ENCODE data around the gene PSEN2.

- TF ChIP-seq HDGF (IDR thresholded peaks at IDR 0.05) (no peak), JUNB (IDR thresholded peaks at IDR 0.05) (no peak), SPI1 (IDR thresholded peaks at IDR 0.05; ENCODE audit: borderline replicate concordance, insufficient read depth, low read depth, low read length) (no peak)
- TF ChIP-seq, protein P1, sequence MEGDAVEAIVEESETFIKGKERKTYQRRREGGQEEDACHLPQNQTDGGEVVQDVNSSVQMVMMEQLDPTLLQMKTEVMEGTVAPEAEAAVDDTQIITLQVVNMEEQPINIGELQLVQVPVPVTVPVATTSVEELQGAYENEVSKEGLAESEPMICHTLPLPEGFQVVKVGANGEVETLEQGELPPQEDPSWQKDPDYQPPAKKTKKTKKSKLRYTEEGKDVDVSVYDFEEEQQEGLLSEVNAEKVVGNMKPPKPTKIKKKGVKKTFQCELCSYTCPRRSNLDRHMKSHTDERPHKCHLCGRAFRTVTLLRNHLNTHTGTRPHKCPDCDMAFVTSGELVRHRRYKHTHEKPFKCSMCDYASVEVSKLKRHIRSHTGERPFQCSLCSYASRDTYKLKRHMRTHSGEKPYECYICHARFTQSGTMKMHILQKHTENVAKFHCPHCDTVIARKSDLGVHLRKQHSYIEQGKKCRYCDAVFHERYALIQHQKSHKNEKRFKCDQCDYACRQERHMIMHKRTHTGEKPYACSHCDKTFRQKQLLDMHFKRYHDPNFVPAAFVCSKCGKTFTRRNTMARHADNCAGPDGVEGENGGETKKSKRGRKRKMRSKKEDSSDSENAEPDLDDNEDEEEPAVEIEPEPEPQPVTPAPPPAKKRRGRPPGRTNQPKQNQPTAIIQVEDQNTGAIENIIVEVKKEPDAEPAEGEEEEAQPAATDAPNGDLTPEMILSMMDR (IDR thresholded peaks at IDR 0.05 in 2 of 3, conservative IDR thresholded peaks at IDR 0.05 in 1 of 3; ENCODE audit: control insufficient read depth in 2 of 3, extremely low read depth in 1 of 3, insufficient read depth in 1 of 3, low read depth in 3 of 3, low read length in 3 of 3) = no peak
These were observed 74.9 kb downstream of the PSEN2 start for GRCh38 chr1:226945106-226945857.

All from GM12878 (cell line).